OCI-LY1 (cell line): Measurements from ENCODE around the gene SGCD.

ENCODE experiments used
- EZH2 ChIP-seq: fragments of 200-600 bp; sonication (generic), shearing (Covaris generic); IDR thresholded peaks from 2 replicates; pipeline ENCODE4 v1.8.0; 2017; ENCODE audit warnings: borderline replicate concordance, mixed run types, mild to moderate bottlenecking, antibody characterized with exemption, low read length, moderate library complexity, mixed read lengths
- TF ChIP-seq, protein P1 (sequence below): fragments of 200-600 bp; sonication (generic), shearing (Covaris generic); IDR thresholded peaks from 2 replicates; pipeline ENCODE4 v1.5.1; 2017; ENCODE audit warnings: mild to moderate bottlenecking, antibody characterized with exemption, low read length, moderate library complexity, mixed read lengths

DNA sequence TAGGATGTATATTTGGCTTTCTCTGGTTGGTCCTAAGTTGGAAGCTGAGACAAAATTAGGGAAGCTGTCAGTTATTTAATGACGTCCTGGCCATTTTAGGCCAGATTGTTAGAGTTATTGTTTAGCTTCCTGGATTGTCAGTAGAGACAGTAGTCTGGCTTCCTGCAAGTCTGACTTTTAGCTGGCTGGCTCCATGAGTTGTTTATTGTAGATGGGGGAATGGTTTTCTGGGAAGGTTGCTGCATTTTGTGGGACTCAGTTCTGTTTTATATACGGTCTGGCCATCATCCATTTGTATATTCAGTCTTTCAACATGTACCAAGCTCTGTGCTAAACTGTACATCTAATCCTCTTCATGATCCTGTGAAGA is 68.3 kb downstream of the SGCD start:
- no peak for TF ChIP-seq EZH2
- TF ChIP-seq, protein P1, sequence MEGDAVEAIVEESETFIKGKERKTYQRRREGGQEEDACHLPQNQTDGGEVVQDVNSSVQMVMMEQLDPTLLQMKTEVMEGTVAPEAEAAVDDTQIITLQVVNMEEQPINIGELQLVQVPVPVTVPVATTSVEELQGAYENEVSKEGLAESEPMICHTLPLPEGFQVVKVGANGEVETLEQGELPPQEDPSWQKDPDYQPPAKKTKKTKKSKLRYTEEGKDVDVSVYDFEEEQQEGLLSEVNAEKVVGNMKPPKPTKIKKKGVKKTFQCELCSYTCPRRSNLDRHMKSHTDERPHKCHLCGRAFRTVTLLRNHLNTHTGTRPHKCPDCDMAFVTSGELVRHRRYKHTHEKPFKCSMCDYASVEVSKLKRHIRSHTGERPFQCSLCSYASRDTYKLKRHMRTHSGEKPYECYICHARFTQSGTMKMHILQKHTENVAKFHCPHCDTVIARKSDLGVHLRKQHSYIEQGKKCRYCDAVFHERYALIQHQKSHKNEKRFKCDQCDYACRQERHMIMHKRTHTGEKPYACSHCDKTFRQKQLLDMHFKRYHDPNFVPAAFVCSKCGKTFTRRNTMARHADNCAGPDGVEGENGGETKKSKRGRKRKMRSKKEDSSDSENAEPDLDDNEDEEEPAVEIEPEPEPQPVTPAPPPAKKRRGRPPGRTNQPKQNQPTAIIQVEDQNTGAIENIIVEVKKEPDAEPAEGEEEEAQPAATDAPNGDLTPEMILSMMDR: no peak
